ENCODE measurements around the gene HYAL2. TPM values are rescaled to one million over a fixed set of nuclear protein-coding genes. Genes with fewer than 3 reads are reported as not detected.

HYAL2 gene
- total and polyA plus RNA-seq, 2 experiments from 2014 or later = 35.8 to 48.0 TPM

DNA sequence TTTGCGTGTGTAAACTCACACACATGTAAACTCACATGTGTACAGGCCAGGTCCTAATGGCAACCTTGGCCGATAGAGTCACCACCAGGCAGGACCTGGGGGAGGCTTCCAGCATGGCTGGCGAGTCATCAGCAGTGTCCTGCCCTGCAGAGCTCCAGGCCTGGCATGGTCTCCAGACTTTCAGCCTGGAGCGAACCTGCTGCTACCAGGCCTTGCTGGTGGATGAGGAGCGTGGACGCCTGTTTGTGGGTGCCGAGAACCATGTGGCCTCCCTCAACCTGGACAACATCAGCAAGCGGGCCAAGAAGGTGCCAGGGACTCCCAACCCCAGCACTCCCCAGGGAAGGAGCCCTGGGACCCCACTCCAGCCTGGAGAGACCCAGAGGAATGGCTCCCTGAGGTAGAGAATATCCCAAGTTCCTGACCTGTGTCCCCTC is 52.5 kb downstream of the HYAL2 start:
- TF ChIP-seq EZH2phosphoT487 (IDR thresholded peaks at IDR 0.05; ENCODE audit: insufficient read depth, low read depth) (no peak), EZH2 (IDR thresholded peaks at IDR 0.05; ENCODE audit: insufficient read depth, poor library complexity, severe bottlenecking) (no peak)
- Histone ChIP-seq H3K27ac (no peak overlapping the region), H3K4me2 (ENCODE audit: unreplicated experiment) (peak overlapping the region; percentile 58), H3K4me1 (ENCODE audit: insufficient read depth) (peaks cover 31% of the 10 kb centered on the region), H3K79me2 (ENCODE audit: insufficient read depth) (no peaks in the 10 kb centered on the region), H3F3A (ENCODE audit: insufficient read depth) (peaks cover 13% of the 10 kb centered on the region; the same call in 1 of the 2 replicates), H4K20me1 (ENCODE audit: insufficient read depth) (no peaks in the 10 kb centered on the region), H3K9me3 (ENCODE audit: low read depth) (no peaks in the 10 kb centered on the region), H3K27me3 (replicated peaks; ENCODE audit: insufficient read depth) (no peaks in the 10 kb centered on the region), H3K36me3 (ENCODE audit: low read depth) (no peaks in the 10 kb centered on the region), H3K9me2 (ENCODE audit: insufficient read depth) (no peaks in the 10 kb centered on the region), H3K9ac (peak overlapping the region; percentile 43; the same call in 1 of the 2 replicates), H2AFZ (no peak overlapping the region), H3K4me3 (no peak overlapping the region)
- peak; percentile 90 for DNase-seq
- WGBS, 2 experiments (ENCODE audit: low coverage in 1 of 2, low lambda C conversion rate in 2 of 2, missing lambda C conversion rate in 2 of 2) = 60 to 65% methylated on average over 8 of the region's 8 CpGs
- in situ Hi-C loops (cut with MboI) = loop anchor here (5.0 kb wide), 1 partner anchor 73 kb away; no protein-coding TSS in a partner anchor

GRCh38 chr3:50269460-50269859 is 53.1 kb downstream of the HYAL2 start:
- Histone ChIP-seq H4K20me1 (ENCODE audit: insufficient read depth) (no peaks in the 10 kb centered on the region), H2AFZ (no peak overlapping the region), H3K4me3 (peak overlapping the region; percentile 43; the same call in 1 of the 2 replicates), H3K4me2 (ENCODE audit: unreplicated experiment) (peak overlapping the region; percentile 58), H3K27me3 (replicated peaks; ENCODE audit: insufficient read depth) (no peaks in the 10 kb centered on the region), H3K9ac (peak overlapping the region; percentile 36; the same call in 1 of the 2 replicates), H3K27ac (no peak overlapping the region; the same call in 1 of the 2 replicates), H3K4me1 (ENCODE audit: insufficient read depth) (peaks cover 36% of the 10 kb centered on the region), H3K36me3 (ENCODE audit: low read depth) (no peaks in the 10 kb centered on the region), H3K9me3 (ENCODE audit: low read depth) (no peaks in the 10 kb centered on the region), H3K9me2 (ENCODE audit: insufficient read depth) (no peaks in the 10 kb centered on the region), H3K79me2 (ENCODE audit: insufficient read depth) (no peaks in the 10 kb centered on the region), H3F3A (ENCODE audit: insufficient read depth) (peaks cover 13% of the 10 kb centered on the region; the same call in 1 of the 2 replicates)
- no peak for DNase-seq
- in situ Hi-C loops (cut with MboI) = no loop called here
- TF ChIP-seq EZH2 (IDR thresholded peaks at IDR 0.05; ENCODE audit: insufficient read depth, poor library complexity, severe bottlenecking) (no peak), EZH2phosphoT487 (IDR thresholded peaks at IDR 0.05; ENCODE audit: insufficient read depth, low read depth) (no peak)
- WGBS, 2 experiments (ENCODE audit: low coverage in 1 of 2, low lambda C conversion rate in 2 of 2, missing lambda C conversion rate in 2 of 2) = 44 to 51% methylated on average over 4 of the region's 4 CpGs

- DNase-seq = peak; percentile 74
- Histone ChIP-seq H3K9ac (peak within 1 kb of the TSS; percentile 36; the same call in 1 of the 2 replicates), H3F3A (ENCODE audit: insufficient read depth) (peaks cover 13% of the 10 kb centered on the region; the same call in 1 of the 2 replicates), H3K4me2 (ENCODE audit: unreplicated experiment) (peak within 1 kb of the TSS; percentile 58), H3K27me3 (replicated peaks; ENCODE audit: insufficient read depth) (no peaks in the 10 kb centered on the region), H3K9me2 (ENCODE audit: insufficient read depth) (no peaks in the 10 kb centered on the region), H3K9me3 (ENCODE audit: low read depth) (no peaks in the 10 kb centered on the region), H3K79me2 (ENCODE audit: insufficient read depth) (no peaks in the 10 kb centered on the region), H2AFZ (no peak within 1 kb of the TSS), H3K36me3 (ENCODE audit: low read depth) (no peaks in the 10 kb centered on the region), H3K4me3 (peak within 1 kb of the TSS; percentile 43; the same call in 1 of the 2 replicates), H3K27ac (peak within 1 kb of the TSS; percentile 35; the same call in 1 of the 2 replicates), H4K20me1 (ENCODE audit: insufficient read depth) (no peaks in the 10 kb centered on the region), H3K4me1 (ENCODE audit: insufficient read depth) (peaks cover 42% of the 10 kb centered on the region)
- in situ Hi-C loops (cut with MboI) = no loop called here
- TF ChIP-seq EZH2phosphoT487 (IDR thresholded peaks at IDR 0.05; ENCODE audit: insufficient read depth, low read depth) (no peak), EZH2 (IDR thresholded peaks at IDR 0.05; ENCODE audit: insufficient read depth, poor library complexity, severe bottlenecking) (no peak)
- WGBS, 2 experiments (ENCODE audit: low coverage in 1 of 2, low lambda C conversion rate in 2 of 2, missing lambda C conversion rate in 2 of 2) = 8 to 9% methylated on average over 18 to 21 of the region's 21 CpGs
These were observed 53.7 kb downstream of the HYAL2 start, which contains the start of gene SEMA3B for GRCh38 chr3:50268703-50269451. SEMA3B (plus strand) TSS chr3:50269147; CDS start chr3:50269241, 94 bp downstream.

DNA sequence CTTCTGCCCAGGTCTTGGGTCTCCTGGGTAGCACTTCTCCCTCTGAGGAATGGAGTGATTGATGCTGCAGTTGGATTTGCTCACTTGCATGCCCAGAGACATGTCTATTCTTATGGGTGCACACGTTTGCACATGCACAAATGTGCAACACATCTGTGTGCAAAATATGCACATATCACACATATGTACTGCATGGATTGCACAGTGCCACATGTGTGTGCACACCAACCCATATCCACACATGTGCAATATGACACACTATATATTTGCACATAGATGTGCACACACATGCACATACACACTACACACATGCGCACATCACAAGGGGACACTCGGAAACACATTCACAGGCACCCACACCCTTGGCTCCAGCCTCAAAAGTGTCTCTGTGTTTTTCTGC is 54.3 kb downstream of the HYAL2 start:
- Histone ChIP-seq H3K4me1 (ENCODE audit: insufficient read depth) (peaks cover 43% of the 10 kb centered on the region), H4K20me1 (ENCODE audit: insufficient read depth) (no peaks in the 10 kb centered on the region), H3K9me2 (ENCODE audit: insufficient read depth) (no peaks in the 10 kb centered on the region), H3F3A (ENCODE audit: insufficient read depth) (peaks cover 13% of the 10 kb centered on the region; the same call in 1 of the 2 replicates), H3K9me3 (ENCODE audit: low read depth) (no peaks in the 10 kb centered on the region), H3K36me3 (ENCODE audit: low read depth) (no peaks in the 10 kb centered on the region), H3K4me2 (ENCODE audit: unreplicated experiment) (no peak overlapping the region), H3K9ac (0 out of 2 replicates have a peak overlapping the region, but pooled peaks have one; percentile 36), H3K79me2 (ENCODE audit: insufficient read depth) (no peaks in the 10 kb centered on the region), H3K27ac (peak overlapping the region; percentile 35; the same call in 1 of the 2 replicates), H3K4me3 (no peak overlapping the region), H2AFZ (no peak overlapping the region), H3K27me3 (replicated peaks; ENCODE audit: insufficient read depth) (no peaks in the 10 kb centered on the region)
- WGBS, 2 experiments (ENCODE audit: low coverage in 1 of 2, low lambda C conversion rate in 2 of 2, missing lambda C conversion rate in 2 of 2) = 19 to 25% methylated on average over 3 of the region's 3 CpGs
- TF ChIP-seq EZH2phosphoT487 (IDR thresholded peaks at IDR 0.05; ENCODE audit: insufficient read depth, low read depth) (no peak), EZH2 (IDR thresholded peaks at IDR 0.05; ENCODE audit: insufficient read depth, poor library complexity, severe bottlenecking) (no peak)
- DNase-seq = no peak
- in situ Hi-C loops (cut with MboI) = no loop called here

Other genes with a start within 250 kb of the HYAL2 start
- gene RBM5, start 233.8 kb downstream of the HYAL2 start, total RNA-seq (2014; rRNA removed; shearing (Covaris generic)) = 86.1 and 152 TPM in 2 replicates
- gene RBM5, start 233.8 kb downstream of the HYAL2 start, polyA plus RNA-seq (2016; fragmentation: Nextera tagmentation; extraction: Ambion mirVana) = 44.5 and 55.0 TPM in 2 replicates
- gene SEMA3F, start 167.4 kb downstream of the HYAL2 start, total RNA-seq (2014; rRNA removed; shearing (Covaris generic)) = 3.2 and 3.5 TPM in 2 replicates
- 0.25 and 0.54 TPM in 2 replicates for gene SEMA3F, start 167.4 kb downstream of the HYAL2 start, polyA plus RNA-seq (2016; fragmentation: Nextera tagmentation; extraction: Ambion mirVana)
- gene GNAT1, start 131.1 kb downstream of the HYAL2 start, total RNA-seq (2014; rRNA removed; shearing (Covaris generic)) = not detected in 2 replicates
- not detected in 2 replicates for gene GNAT1, start 131.1 kb downstream of the HYAL2 start, polyA plus RNA-seq (2016; fragmentation: Nextera tagmentation; extraction: Ambion mirVana)
- under 0.01 TPM in 1 of 2 replicates, not detected in the other for gene SLC38A3, start 117.5 kb downstream of the HYAL2 start, total RNA-seq (2014; rRNA removed; shearing (Covaris generic))
- 0.36 and 0.93 TPM in 2 replicates for gene SLC38A3, start 117.5 kb downstream of the HYAL2 start, polyA plus RNA-seq (2016; fragmentation: Nextera tagmentation; extraction: Ambion mirVana)
- 393 and 427 TPM in 2 replicates for gene GNAI2, start 86.5 kb downstream of the HYAL2 start, total RNA-seq (2014; rRNA removed; shearing (Covaris generic))
- 424 and 426 TPM in 2 replicates for gene GNAI2, start 86.5 kb downstream of the HYAL2 start, polyA plus RNA-seq (2016; fragmentation: Nextera tagmentation; extraction: Ambion mirVana)
- 8.8 and 13.3 TPM in 2 replicates for gene SEMA3B, start 53.6 kb downstream of the HYAL2 start, total RNA-seq (2014; rRNA removed; shearing (Covaris generic))
- gene SEMA3B, start 53.6 kb downstream of the HYAL2 start, polyA plus RNA-seq (2016; fragmentation: Nextera tagmentation; extraction: Ambion mirVana) = 7.6 and 8.4 TPM in 2 replicates
- gene LSMEM2, start 43.7 kb downstream of the HYAL2 start, total RNA-seq (2014; rRNA removed; shearing (Covaris generic)) = not detected in 2 replicates
- gene LSMEM2, start 43.7 kb downstream of the HYAL2 start, polyA plus RNA-seq (2016; fragmentation: Nextera tagmentation; extraction: Ambion mirVana) = not detected in 2 replicates
- 86.6 and 90.2 TPM in 2 replicates for gene IFRD2, start 30.3 kb downstream of the HYAL2 start, total RNA-seq (2014; rRNA removed; shearing (Covaris generic))
- 85.4 and 90.6 TPM in 2 replicates for gene IFRD2, start 30.3 kb downstream of the HYAL2 start, polyA plus RNA-seq (2016; fragmentation: Nextera tagmentation; extraction: Ambion mirVana)
- gene HYAL3, start 23.3 kb downstream of the HYAL2 start, total RNA-seq (2014; rRNA removed; shearing (Covaris generic)) = 3.0 and 9.6 TPM in 2 replicates
- 5.7 and 7.6 TPM in 2 replicates for gene HYAL3, start 23.3 kb downstream of the HYAL2 start, polyA plus RNA-seq (2016; fragmentation: Nextera tagmentation; extraction: Ambion mirVana)
- gene NAA80, start 23.3 kb downstream of the HYAL2 start, total RNA-seq (2014; rRNA removed; shearing (Covaris generic)) = 7.8 and 10.2 TPM in 2 replicates
- 10.8 and 11.1 TPM in 2 replicates for gene NAA80, start 23.3 kb downstream of the HYAL2 start, polyA plus RNA-seq (2016; fragmentation: Nextera tagmentation; extraction: Ambion mirVana)
- gene HYAL1, start 19.2 kb downstream of the HYAL2 start, total RNA-seq (2014; rRNA removed; shearing (Covaris generic)) = 0.51 TPM in 1 of 2 replicates, not detected in the other
- gene HYAL1, start 19.2 kb downstream of the HYAL2 start, polyA plus RNA-seq (2016; fragmentation: Nextera tagmentation; extraction: Ambion mirVana) = 0.09 and 0.20 TPM in 2 replicates
- 14.3 and 32.5 TPM in 2 replicates for gene TUSC2, start 5.5 kb upstream of the HYAL2 start, total RNA-seq (2014; rRNA removed; shearing (Covaris generic))
- 45.7 and 46.5 TPM in 2 replicates for gene TUSC2, start 5.5 kb upstream of the HYAL2 start, polyA plus RNA-seq (2016; fragmentation: Nextera tagmentation; extraction: Ambion mirVana)
- gene RASSF1, start 18.1 kb upstream of the HYAL2 start, total RNA-seq (2014; rRNA removed; shearing (Covaris generic)) = 57.5 and 68.7 TPM in 2 replicates
- 56.4 and 59.0 TPM in 2 replicates for gene RASSF1, start 18.1 kb upstream of the HYAL2 start, polyA plus RNA-seq (2016; fragmentation: Nextera tagmentation; extraction: Ambion mirVana)
- 1.5 TPM in 1 of 2 replicates, not detected in the other for gene ZMYND10, start 23.0 kb upstream of the HYAL2 start, total RNA-seq (2014; rRNA removed; shearing (Covaris generic))
- 0.61 and 0.90 TPM in 2 replicates for gene ZMYND10, start 23.0 kb upstream of the HYAL2 start, polyA plus RNA-seq (2016; fragmentation: Nextera tagmentation; extraction: Ambion mirVana)
- 17.9 and 20.2 TPM in 2 replicates for gene NPRL2, start 28.0 kb upstream of the HYAL2 start, total RNA-seq (2014; rRNA removed; shearing (Covaris generic))
- 22.9 and 28.9 TPM in 2 replicates for gene NPRL2, start 28.0 kb upstream of the HYAL2 start, polyA plus RNA-seq (2016; fragmentation: Nextera tagmentation; extraction: Ambion mirVana)
- gene CYB561D2, start 28.1 kb upstream of the HYAL2 start, total RNA-seq (2014; rRNA removed; shearing (Covaris generic)) = 29.0 and 37.7 TPM in 2 replicates
- gene CYB561D2, start 28.1 kb upstream of the HYAL2 start, polyA plus RNA-seq (2016; fragmentation: Nextera tagmentation; extraction: Ambion mirVana) = 28.3 and 31.5 TPM in 2 replicates
- 68.4 and 95.4 TPM in 2 replicates for gene TMEM115, start 36.8 kb upstream of the HYAL2 start, total RNA-seq (2014; rRNA removed; shearing (Covaris generic))
- gene TMEM115, start 36.8 kb upstream of the HYAL2 start, polyA plus RNA-seq (2016; fragmentation: Nextera tagmentation; extraction: Ambion mirVana) = 73.1 and 78.1 TPM in 2 replicates
- gene CACNA2D2, start 180.9 kb upstream of the HYAL2 start, total RNA-seq (2014; rRNA removed; shearing (Covaris generic)) = not detected in 2 replicates
- gene CACNA2D2, start 180.9 kb upstream of the HYAL2 start, polyA plus RNA-seq (2016; fragmentation: Nextera tagmentation; extraction: Ambion mirVana) = not detected in 2 replicates
- gene C3orf18, start 245.0 kb upstream of the HYAL2 start, total RNA-seq (2014; rRNA removed; shearing (Covaris generic)) = 17.4 and 36.8 TPM in 2 replicates
- 17.3 and 19.3 TPM in 2 replicates for gene C3orf18, start 245.0 kb upstream of the HYAL2 start, polyA plus RNA-seq (2016; fragmentation: Nextera tagmentation; extraction: Ambion mirVana)
- 15.8 and 15.9 TPM in 2 replicates for gene HEMK1, start 246.8 kb upstream of the HYAL2 start, total RNA-seq (2014; rRNA removed; shearing (Covaris generic))
- gene HEMK1, start 246.8 kb upstream of the HYAL2 start, polyA plus RNA-seq (2016; fragmentation: Nextera tagmentation; extraction: Ambion mirVana) = 17.3 and 18.4 TPM in 2 replicates

Measured in GM23248 (cell line).